Progenitor cell of endocrine pancreas (in vitro differentiated cells): ENCODE measurements around the gene C16orf90. TPM values are rescaled to one million over a fixed set of nuclear protein-coding genes. Genes with fewer than 3 reads are reported as not detected.

Source experiments
- DNase-seq: peaks from one replicate; pipeline ENCODE4 v3.0.0; 2021; ENCODE audit warnings: low spot score; ENCODE audit not compliant: unreplicated experiment
- H3K27ac Mint-ChIP-seq: 2 replicates; pipeline ENCODE4 v1.8.0; 2021; ENCODE audit warnings: mild to moderate bottlenecking, moderate library complexity, mixed read lengths
- H3K27me3 Mint-ChIP-seq: 2 replicates; pipeline ENCODE4 v1.8.0; 2021; ENCODE audit warnings: mixed read lengths
- H3K36me3 Mint-ChIP-seq: 2 replicates; pipeline ENCODE4 v1.8.0; 2022; ENCODE audit warnings: mixed read lengths; ENCODE audit not compliant: insufficient read depth
- H3K4me1 Mint-ChIP-seq: 2 replicates; pipeline ENCODE4 v1.8.0; 2021; ENCODE audit warnings: low read depth, mixed read lengths
- H3K4me3 Mint-ChIP-seq: 2 replicates; pipeline ENCODE4 v1.8.0; 2021; ENCODE audit warnings: low read depth, mild to moderate bottlenecking, moderate library complexity, mixed read lengths
- H3K9me3 Mint-ChIP-seq: 2 replicates; pipeline ENCODE4 v1.8.0; 2021; ENCODE audit warnings: low read depth, mixed read lengths
- total RNA-seq: library from RNA; stranded (reverse); gene quantifications from 2 replicates; pipeline ENCODE4 v1.2.1, GENCODE V29; 2021
- TF ChIP-seq, protein P1 (sequence below): fragments of 200-600 bp; sonication (generic); IDR thresholded peaks from one replicate; pipeline ENCODE4 v1.5.0; 2021; ENCODE audit warnings: antibody characterized with exemption, mild to moderate bottlenecking; ENCODE audit not compliant: unreplicated experiment

Gene C16orf90
- total RNA-seq, 1 donor from 2014 or later = not detected

DNA sequence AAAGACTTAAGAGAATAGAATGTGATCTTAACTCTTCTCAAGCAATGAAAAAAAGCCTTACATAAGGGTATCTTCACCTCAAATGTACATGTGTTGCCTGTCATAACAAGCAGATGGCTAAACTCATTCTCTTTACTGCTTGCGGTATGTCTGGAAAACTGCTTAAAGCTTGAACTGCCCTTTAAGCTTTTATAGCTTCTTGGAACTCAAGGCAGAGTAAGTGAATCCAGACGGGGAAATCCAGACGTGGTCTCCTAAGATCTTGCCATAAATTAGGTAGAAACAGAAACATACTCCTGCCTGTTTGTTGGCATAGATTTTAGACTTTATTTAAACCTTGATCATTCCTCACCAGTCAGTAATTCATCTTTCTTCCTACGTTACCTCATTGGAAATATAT is 25.1 kb upstream of the C16orf90 start:
- TF ChIP-seq, protein P1, sequence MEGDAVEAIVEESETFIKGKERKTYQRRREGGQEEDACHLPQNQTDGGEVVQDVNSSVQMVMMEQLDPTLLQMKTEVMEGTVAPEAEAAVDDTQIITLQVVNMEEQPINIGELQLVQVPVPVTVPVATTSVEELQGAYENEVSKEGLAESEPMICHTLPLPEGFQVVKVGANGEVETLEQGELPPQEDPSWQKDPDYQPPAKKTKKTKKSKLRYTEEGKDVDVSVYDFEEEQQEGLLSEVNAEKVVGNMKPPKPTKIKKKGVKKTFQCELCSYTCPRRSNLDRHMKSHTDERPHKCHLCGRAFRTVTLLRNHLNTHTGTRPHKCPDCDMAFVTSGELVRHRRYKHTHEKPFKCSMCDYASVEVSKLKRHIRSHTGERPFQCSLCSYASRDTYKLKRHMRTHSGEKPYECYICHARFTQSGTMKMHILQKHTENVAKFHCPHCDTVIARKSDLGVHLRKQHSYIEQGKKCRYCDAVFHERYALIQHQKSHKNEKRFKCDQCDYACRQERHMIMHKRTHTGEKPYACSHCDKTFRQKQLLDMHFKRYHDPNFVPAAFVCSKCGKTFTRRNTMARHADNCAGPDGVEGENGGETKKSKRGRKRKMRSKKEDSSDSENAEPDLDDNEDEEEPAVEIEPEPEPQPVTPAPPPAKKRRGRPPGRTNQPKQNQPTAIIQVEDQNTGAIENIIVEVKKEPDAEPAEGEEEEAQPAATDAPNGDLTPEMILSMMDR = no peak
- Mint-ChIP-seq H3K4me3 (no peak overlapping the region), H3K9me3 (no peaks in the 10 kb centered on the region), H3K27me3 (no peaks in the 10 kb centered on the region), H3K27ac (no peak overlapping the region), H3K36me3 (peaks cover 28% of the 10 kb centered on the region), H3K4me1 (peaks cover 7% of the 10 kb centered on the region)
- DNase-seq = no peak

DNA sequence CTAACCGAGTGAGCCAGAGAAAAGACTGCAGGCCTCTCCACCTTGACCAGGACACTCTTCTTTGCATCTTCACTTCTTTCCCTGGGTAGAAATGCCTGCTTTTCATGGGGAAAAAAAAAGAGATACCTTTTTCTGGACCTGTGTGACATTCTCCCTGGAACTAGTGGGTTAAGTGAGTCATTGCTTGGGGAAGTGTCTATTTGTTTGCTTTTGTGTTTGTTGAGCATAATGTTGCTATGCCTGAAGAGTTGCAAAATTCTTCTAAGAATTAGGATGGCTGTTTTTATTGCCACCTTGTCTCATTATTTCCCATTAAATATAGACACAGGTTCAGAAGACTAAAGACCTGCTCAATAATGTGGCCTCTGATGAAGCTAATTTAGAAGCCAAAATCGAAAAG is 24.3 kb upstream of the C16orf90 start:
- no peak for DNase-seq
- Mint-ChIP-seq H3K36me3 (peaks cover 25% of the 10 kb centered on the region), H3K9me3 (no peaks in the 10 kb centered on the region), H3K27ac (no peak overlapping the region), H3K4me3 (no peak overlapping the region), H3K27me3 (no peaks in the 10 kb centered on the region), H3K4me1 (peaks cover 7% of the 10 kb centered on the region)
- TF ChIP-seq, protein P1 = no peak

DNA sequence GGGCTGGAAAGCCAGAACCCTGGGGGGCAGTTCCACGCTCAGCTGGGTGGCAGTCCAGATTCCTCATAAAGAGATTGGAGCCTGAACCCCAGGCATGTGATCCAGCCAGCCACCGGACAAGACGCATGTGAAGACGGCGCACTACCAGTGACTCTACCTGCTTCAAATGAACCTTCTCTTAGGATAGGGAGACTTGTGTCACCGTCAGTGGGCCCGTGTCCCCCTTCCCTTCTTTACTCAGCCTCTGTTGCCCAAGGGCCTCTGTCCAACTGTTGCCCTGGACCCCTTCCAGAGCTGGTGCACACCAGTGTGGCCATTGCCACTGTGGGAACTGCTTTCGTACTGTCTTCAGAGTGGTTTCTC is 23.7 kb upstream of the C16orf90 start:
- DNase-seq = no peak
- no peaks in the 10 kb centered on the region for H3K27me3 Mint-ChIP-seq
- TF ChIP-seq, protein P1 = no peak
- no peak overlapping the region for H3K4me3 Mint-ChIP-seq
- peaks cover 25% of the 10 kb centered on the region for H3K36me3 Mint-ChIP-seq
- no peak overlapping the region for H3K27ac Mint-ChIP-seq
- H3K4me1 Mint-ChIP-seq = peaks cover 8% of the 10 kb centered on the region
- no peaks in the 10 kb centered on the region for H3K9me3 Mint-ChIP-seq

DNA sequence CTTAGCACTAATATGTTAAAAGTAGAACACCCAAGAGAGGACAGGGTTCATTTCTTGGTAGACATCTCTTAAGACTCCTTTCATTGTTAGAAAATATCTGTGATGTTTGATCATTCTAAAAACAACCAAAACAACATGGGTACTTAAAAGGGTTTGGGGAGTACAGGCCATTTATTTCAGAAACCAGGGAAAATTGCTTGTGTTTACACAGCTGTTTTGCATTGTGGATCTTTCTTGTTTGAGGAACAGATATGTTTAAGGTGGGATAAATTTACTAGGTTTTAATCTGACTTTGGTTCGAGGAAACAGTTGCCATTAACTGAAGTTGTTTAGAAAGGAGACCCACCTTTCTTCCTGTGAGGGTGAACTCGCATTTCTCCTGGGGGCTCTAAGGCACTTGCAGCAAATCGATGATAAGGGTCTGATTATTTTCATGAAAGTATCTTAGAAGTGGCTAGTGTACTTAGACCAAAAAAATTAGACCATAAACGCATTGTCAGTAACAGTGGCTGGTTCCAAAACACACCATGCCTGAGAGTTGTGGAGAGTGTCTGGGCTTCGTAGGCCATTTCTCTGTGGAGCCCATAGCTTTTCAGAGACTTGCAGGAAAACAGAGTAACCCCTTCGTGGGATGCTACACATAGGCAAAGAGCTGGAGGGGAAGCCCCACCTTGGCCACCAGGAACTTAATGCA is 23.1 kb upstream of the C16orf90 start:
- no peaks in the 10 kb centered on the region for H3K9me3 Mint-ChIP-seq
- H3K4me1 Mint-ChIP-seq = peaks cover 8% of the 10 kb centered on the region
- peaks cover 25% of the 10 kb centered on the region for H3K36me3 Mint-ChIP-seq
- no peak overlapping the region for H3K4me3 Mint-ChIP-seq
- no peak for DNase-seq
- H3K27ac Mint-ChIP-seq = no peak overlapping the region
- no peaks in the 10 kb centered on the region for H3K27me3 Mint-ChIP-seq
- TF ChIP-seq, protein P1 = no peak

DNA sequence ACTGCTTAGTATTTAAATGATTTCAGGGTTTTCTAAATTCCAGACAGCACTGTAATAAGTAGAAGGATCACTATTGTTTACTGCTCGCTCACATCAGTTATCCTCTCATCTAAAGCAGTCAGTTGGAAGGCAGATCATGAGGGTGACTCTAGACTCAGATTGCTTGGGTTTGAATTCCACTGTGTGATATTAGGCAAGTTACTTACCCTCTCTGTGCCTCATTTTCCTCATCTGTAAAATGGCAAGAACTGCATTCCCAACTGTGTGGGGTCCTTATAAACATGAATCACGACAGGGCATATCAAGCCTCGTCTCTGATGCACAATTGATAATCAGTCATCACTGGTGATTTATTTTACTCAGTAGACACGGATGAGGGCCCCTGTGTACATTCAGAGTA is 20.6 kb upstream of the C16orf90 start:
- Mint-ChIP-seq H3K9me3 (no peaks in the 10 kb centered on the region), H3K4me1 (peaks cover 8% of the 10 kb centered on the region), H3K36me3 (peaks cover 19% of the 10 kb centered on the region), H3K27ac (no peak overlapping the region), H3K27me3 (no peaks in the 10 kb centered on the region), H3K4me3 (no peak overlapping the region)
- no peak for DNase-seq
- TF ChIP-seq, protein P1 = no peak
